ENCODE data around the gene NDUFC1. TPM values are rescaled to one million over a fixed set of nuclear protein-coding genes. Genes with fewer than 3 reads are reported as not detected.
A peak's percentile ranks its signal among the peaks of the same experiment; 100 is the strongest.

NDUFC1 gene
- total RNA-seq, 1 experiment from 2014 or later, result 61.7 TPM

- ChIA-PET CTCF (interaction anchor here (0.9 to 1.9 kb wide), 4 partner anchors 13 to 282 kb away, joined by 3 to 10 read pairs (median 3); no protein-coding TSS in a partner anchor), POLR2A (interaction anchor here (1.0 kb wide), 1 partner anchor 12 kb away, joined by 3 read pairs; the partner anchor contains the start of gene NAA15)
- ATAC-seq (no peak), DNase-seq (ENCODE audit: low spot score) (no peak)
- peak overlapping the region; percentile 94 for H3K27ac Mint-ChIP-seq
- H3K9me3 Mint-ChIP-seq, result no peaks in the 10 kb centered on the region
- no peaks in the 10 kb centered on the region for H3K27me3 Mint-ChIP-seq (ENCODE audit: low read depth)
- H3K36me3 Mint-ChIP-seq, result no peaks in the 10 kb centered on the region
- TF ChIP-seq SOX15 (CRISPR knock-in tag; IDR thresholded peaks at IDR 0.05) (no peak), NR2C2 (CRISPR knock-in tag; IDR thresholded peaks at IDR 0.05) (no peak), JAZF1 (CRISPR knock-in tag; IDR thresholded peaks at IDR 0.05) (no peak), SP1 (CRISPR knock-in tag; conservative IDR thresholded peaks at IDR 0.05) (no peak), IRF2 (CRISPR knock-in tag; IDR thresholded peaks at IDR 0.05; ENCODE audit: borderline replicate concordance, low read depth) (no peak)
- H3K4me1 Mint-ChIP-seq, result peaks cover 63% of the 10 kb centered on the region
- H3K4me3 Mint-ChIP-seq, result no peak overlapping the region
These were observed 10.5 kb upstream of the NDUFC1 start for GRCh38 chr4:139312552-139313332.

GRCh38 chr4:139311909-139312308 is 9.6 kb upstream of the NDUFC1 start:
- no peaks in the 10 kb centered on the region for H3K9me3 Mint-ChIP-seq
- no peak for ATAC-seq
- H3K4me3 Mint-ChIP-seq, result no peak overlapping the region
- ChIA-PET CTCF (interaction anchor here (0.9 to 1.9 kb wide), 3 partner anchors 13 to 18 kb away, joined by 3 to 10 read pairs (median 3); no protein-coding TSS in a partner anchor), POLR2A (interaction anchor here (1.0 kb wide), 1 partner anchor 11 kb away, joined by 3 read pairs; the partner anchor contains the start of gene NAA15)
- H3K4me1 Mint-ChIP-seq, result peaks cover 66% of the 10 kb centered on the region
- peaks cover 3% of the 10 kb centered on the region for H3K36me3 Mint-ChIP-seq
- DNase-seq (ENCODE audit: low spot score), result no peak
- peak overlapping the region; percentile 7; the same call in 1 of the 2 replicates for H3K27ac Mint-ChIP-seq
- H3K27me3 Mint-ChIP-seq (ENCODE audit: low read depth), result no peaks in the 10 kb centered on the region
- TF ChIP-seq, protein P1, sequence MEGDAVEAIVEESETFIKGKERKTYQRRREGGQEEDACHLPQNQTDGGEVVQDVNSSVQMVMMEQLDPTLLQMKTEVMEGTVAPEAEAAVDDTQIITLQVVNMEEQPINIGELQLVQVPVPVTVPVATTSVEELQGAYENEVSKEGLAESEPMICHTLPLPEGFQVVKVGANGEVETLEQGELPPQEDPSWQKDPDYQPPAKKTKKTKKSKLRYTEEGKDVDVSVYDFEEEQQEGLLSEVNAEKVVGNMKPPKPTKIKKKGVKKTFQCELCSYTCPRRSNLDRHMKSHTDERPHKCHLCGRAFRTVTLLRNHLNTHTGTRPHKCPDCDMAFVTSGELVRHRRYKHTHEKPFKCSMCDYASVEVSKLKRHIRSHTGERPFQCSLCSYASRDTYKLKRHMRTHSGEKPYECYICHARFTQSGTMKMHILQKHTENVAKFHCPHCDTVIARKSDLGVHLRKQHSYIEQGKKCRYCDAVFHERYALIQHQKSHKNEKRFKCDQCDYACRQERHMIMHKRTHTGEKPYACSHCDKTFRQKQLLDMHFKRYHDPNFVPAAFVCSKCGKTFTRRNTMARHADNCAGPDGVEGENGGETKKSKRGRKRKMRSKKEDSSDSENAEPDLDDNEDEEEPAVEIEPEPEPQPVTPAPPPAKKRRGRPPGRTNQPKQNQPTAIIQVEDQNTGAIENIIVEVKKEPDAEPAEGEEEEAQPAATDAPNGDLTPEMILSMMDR (IDR thresholded peaks at IDR 0.05), result no peak
- TF ChIP-seq SP1 (CRISPR knock-in tag; conservative IDR thresholded peaks at IDR 0.05) (no peak), NFE2L1 (CRISPR knock-in tag; IDR thresholded peaks at IDR 0.05) (no peak), MXD4 (CRISPR knock-in tag; IDR thresholded peaks at IDR 0.05; ENCODE audit: borderline replicate concordance) (no peak), HMGA2 (CRISPR knock-in tag; IDR thresholded peaks at IDR 0.05) (no peak), KAT7 (CRISPR knock-in tag; IDR thresholded peaks at IDR 0.05; ENCODE audit: borderline replicate concordance) (no peak), ZBTB43 (CRISPR knock-in tag; IDR thresholded peaks at IDR 0.05) (no peak), USF2 (CRISPR knock-in tag; IDR thresholded peaks at IDR 0.05) (no peak), PRDM15 (CRISPR knock-in tag; IDR thresholded peaks at IDR 0.05) (no peak), ZNF281 (CRISPR knock-in tag; IDR thresholded peaks at IDR 0.05) (no peak), IRF2 (CRISPR knock-in tag; IDR thresholded peaks at IDR 0.05; ENCODE audit: borderline replicate concordance, low read depth) (no peak), TEAD1 (CRISPR knock-in tag; IDR thresholded peaks at IDR 0.05) (no peak)
- TF ChIP-seq, protein P2, sequence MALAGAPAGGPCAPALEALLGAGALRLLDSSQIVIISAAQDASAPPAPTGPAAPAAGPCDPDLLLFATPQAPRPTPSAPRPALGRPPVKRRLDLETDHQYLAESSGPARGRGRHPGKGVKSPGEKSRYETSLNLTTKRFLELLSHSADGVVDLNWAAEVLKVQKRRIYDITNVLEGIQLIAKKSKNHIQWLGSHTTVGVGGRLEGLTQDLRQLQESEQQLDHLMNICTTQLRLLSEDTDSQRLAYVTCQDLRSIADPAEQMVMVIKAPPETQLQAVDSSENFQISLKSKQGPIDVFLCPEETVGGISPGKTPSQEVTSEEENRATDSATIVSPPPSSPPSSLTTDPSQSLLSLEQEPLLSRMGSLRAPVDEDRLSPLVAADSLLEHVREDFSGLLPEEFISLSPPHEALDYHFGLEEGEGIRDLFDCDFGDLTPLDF (CRISPR knock-in tag; IDR thresholded peaks at IDR 0.05), result no peak
- TF ChIP-seq, protein P3, sequence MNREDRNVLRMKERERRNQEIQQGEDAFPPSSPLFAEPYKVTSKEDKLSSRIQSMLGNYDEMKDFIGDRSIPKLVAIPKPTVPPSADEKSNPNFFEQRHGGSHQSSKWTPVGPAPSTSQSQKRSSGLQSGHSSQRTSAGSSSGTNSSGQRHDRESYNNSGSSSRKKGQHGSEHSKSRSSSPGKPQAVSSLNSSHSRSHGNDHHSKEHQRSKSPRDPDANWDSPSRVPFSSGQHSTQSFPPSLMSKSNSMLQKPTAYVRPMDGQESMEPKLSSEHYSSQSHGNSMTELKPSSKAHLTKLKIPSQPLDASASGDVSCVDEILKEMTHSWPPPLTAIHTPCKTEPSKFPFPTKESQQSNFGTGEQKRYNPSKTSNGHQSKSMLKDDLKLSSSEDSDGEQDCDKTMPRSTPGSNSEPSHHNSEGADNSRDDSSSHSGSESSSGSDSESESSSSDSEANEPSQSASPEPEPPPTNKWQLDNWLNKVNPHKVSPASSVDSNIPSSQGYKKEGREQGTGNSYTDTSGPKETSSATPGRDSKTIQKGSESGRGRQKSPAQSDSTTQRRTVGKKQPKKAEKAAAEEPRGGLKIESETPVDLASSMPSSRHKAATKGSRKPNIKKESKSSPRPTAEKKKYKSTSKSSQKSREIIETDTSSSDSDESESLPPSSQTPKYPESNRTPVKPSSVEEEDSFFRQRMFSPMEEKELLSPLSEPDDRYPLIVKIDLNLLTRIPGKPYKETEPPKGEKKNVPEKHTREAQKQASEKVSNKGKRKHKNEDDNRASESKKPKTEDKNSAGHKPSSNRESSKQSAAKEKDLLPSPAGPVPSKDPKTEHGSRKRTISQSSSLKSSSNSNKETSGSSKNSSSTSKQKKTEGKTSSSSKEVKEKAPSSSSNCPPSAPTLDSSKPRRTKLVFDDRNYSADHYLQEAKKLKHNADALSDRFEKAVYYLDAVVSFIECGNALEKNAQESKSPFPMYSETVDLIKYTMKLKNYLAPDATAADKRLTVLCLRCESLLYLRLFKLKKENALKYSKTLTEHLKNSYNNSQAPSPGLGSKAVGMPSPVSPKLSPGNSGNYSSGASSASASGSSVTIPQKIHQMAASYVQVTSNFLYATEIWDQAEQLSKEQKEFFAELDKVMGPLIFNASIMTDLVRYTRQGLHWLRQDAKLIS (CRISPR knock-in tag; IDR thresholded peaks at IDR 0.05; ENCODE audit: borderline replicate concordance), result no peak

Data from WTC11 (cell line).